KMS-11 (cell line): ENCODE results near the gene USP8.

ENCODE experiments used
- H2AFZ ChIP-seq: fragments of 200-600 bp; sonication (generic); 2 replicates; pipeline ENCODE4 v1.6.1; 2016; ENCODE audit warnings: antibody characterized with exemption, mixed run types, low read depth
- H3K27ac ChIP-seq: fragments of 200-600 bp; sonication (generic); 2 replicates; pipeline ENCODE4 v1.6.1; 2016; ENCODE audit warnings: mild to moderate bottlenecking, mixed run types
- H3K27me3 ChIP-seq: fragments of 200-600 bp; sonication (generic); 2 replicates; pipeline ENCODE4 v1.6.1; 2017; ENCODE audit warnings: mild to moderate bottlenecking, low read depth, mixed run types, moderate library complexity; ENCODE audit not compliant: insufficient read depth
- H3K36me3 ChIP-seq: fragments of 200-600 bp; sonication (generic); 2 replicates; pipeline ENCODE4 v1.6.1; 2017; ENCODE audit warnings: mild to moderate bottlenecking, mixed run types; ENCODE audit not compliant: insufficient read depth
- H3K4me1 ChIP-seq: fragments of 200-600 bp; sonication (generic); 2 replicates; pipeline ENCODE4 v1.6.1; 2016; ENCODE audit warnings: mild to moderate bottlenecking, low read depth, mixed run types; ENCODE audit not compliant: poor library complexity, severe bottlenecking
- H3K4me2 ChIP-seq: fragments of 200-600 bp; sonication (generic); 2 replicates; pipeline ENCODE4 v1.7.0; 2016; ENCODE audit warnings: mild to moderate bottlenecking, mixed run types
- H3K4me3 ChIP-seq: fragments of 200-600 bp; sonication (generic); IDR thresholded peaks from 2 replicates; pipeline ENCODE4 v1.6.1; 2017; ENCODE audit warnings: low read depth, low read length, mixed read lengths; ENCODE audit not compliant: insufficient read depth
- H3K79me2 ChIP-seq: fragments of 200-600 bp; sonication (generic); 2 replicates; pipeline ENCODE4 v1.6.1; 2016; ENCODE audit warnings: low read depth, mixed run types; ENCODE audit not compliant: insufficient read depth
- H3K9ac ChIP-seq: fragments of 200-600 bp; sonication (generic); 2 replicates; pipeline ENCODE4 v1.6.1; 2016; ENCODE audit warnings: mild to moderate bottlenecking, mixed run types
- H4K20me1 ChIP-seq: fragments of 200-600 bp; sonication (generic); 2 replicates; pipeline ENCODE4 v1.6.1; 2016; ENCODE audit warnings: mild to moderate bottlenecking, mixed run types; ENCODE audit not compliant: insufficient read depth
- TF ChIP-seq, protein P1 (sequence below): fragments of 200-600 bp; sonication (generic); conservative IDR thresholded peaks from 2 replicates; pipeline ENCODE4 v1.6.1; 2017; ENCODE audit warnings: low read depth, mild to moderate bottlenecking, antibody characterized with exemption, low read length, moderate library complexity, mixed read lengths

The USP8 gene

DNA sequence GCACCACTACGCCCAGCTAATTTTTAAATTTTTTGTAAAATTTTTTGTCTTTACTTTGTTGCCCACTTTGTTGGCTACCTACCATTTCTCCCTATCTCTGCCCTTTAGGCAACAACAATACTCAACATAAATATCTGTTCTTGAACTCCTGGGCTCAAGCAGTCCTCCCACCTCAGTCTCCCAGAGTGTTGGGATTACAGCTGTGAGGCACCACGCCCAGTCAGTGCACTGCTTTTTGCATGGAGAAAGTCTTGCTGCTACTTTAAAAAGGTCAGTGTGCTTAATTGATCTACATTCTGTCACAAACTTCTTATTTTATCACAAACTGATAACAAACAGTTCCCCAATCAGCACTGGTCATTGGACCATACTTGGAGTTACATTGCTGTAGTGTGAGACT is 8.0 kb downstream of the USP8 start:
- Histone ChIP-seq H3K4me1 (peaks cover 2% of the 10 kb centered on the region), H3K4me3 (no peak overlapping the region), H4K20me1 (no peaks in the 10 kb centered on the region; the same call in none of the 2 replicates), H2AFZ (no peak overlapping the region), H3K27ac (no peak overlapping the region), H3K79me2 (peaks cover 75% of the 10 kb centered on the region), H3K9ac (no peak overlapping the region), H3K4me2 (no peak overlapping the region), H3K27me3 (no peaks in the 10 kb centered on the region), H3K36me3 (no peaks in the 10 kb centered on the region)
- TF ChIP-seq, protein P1, sequence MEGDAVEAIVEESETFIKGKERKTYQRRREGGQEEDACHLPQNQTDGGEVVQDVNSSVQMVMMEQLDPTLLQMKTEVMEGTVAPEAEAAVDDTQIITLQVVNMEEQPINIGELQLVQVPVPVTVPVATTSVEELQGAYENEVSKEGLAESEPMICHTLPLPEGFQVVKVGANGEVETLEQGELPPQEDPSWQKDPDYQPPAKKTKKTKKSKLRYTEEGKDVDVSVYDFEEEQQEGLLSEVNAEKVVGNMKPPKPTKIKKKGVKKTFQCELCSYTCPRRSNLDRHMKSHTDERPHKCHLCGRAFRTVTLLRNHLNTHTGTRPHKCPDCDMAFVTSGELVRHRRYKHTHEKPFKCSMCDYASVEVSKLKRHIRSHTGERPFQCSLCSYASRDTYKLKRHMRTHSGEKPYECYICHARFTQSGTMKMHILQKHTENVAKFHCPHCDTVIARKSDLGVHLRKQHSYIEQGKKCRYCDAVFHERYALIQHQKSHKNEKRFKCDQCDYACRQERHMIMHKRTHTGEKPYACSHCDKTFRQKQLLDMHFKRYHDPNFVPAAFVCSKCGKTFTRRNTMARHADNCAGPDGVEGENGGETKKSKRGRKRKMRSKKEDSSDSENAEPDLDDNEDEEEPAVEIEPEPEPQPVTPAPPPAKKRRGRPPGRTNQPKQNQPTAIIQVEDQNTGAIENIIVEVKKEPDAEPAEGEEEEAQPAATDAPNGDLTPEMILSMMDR, result no peak

DNA sequence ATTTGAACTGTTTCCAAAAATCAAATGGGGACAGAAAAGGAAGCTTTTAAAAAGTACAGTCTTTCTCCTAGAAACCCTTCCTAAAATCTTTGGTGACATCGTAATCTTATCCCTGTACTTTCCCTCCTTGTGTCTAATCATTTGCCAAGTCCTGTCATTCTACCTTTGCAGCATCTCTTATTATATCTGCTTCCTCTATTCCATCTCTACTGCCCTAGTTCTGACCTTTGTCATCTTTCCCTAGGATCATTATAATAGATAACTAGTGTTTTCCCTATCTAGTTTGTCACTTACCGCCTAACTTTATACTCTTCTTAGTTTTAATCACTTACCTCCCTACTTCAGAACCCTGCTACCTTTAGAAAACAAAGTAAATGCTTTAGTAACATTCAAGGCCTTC is 11.6 kb downstream of the USP8 start:
- Histone ChIP-seq H3K4me3 (no peak overlapping the region), H3K9ac (no peak overlapping the region), H3K4me2 (no peak overlapping the region), H3K79me2 (peaks cover 63% of the 10 kb centered on the region), H3K27ac (no peak overlapping the region), H3K4me1 (no peaks in the 10 kb centered on the region), H3K36me3 (no peaks in the 10 kb centered on the region; the same call in 1 of the 2 replicates), H2AFZ (no peak overlapping the region), H4K20me1 (no peaks in the 10 kb centered on the region; the same call in none of the 2 replicates), H3K27me3 (no peaks in the 10 kb centered on the region)
- TF ChIP-seq, protein P1, result no peak

DNA sequence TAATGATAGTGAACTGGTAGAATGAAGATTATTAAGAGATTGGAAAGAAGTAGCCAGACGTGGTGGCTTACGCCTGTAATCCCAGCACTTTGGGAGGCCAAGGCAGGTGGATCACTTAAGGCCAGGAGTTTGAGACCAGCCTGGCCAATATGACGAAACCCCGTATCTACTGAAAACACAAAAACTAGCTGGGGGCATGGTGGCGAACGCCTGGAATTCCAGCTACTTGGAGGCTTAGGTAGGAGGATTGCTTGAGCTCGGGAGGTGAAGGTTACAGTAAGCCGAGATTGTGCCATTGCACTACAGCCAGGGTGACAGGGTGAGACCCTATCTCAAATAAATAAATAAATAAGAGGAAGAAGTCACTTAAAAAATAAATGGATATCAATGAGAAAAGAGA is 14.0 kb downstream of the USP8 start:
- Histone ChIP-seq H3K4me1 (no peaks in the 10 kb centered on the region), H3K27me3 (no peaks in the 10 kb centered on the region), H3K4me3 (no peak overlapping the region), H4K20me1 (no peaks in the 10 kb centered on the region; the same call in none of the 2 replicates), H3K9ac (no peak overlapping the region), H3K36me3 (no peaks in the 10 kb centered on the region; the same call in 1 of the 2 replicates), H3K79me2 (peaks cover 40% of the 10 kb centered on the region), H3K27ac (no peak overlapping the region), H2AFZ (no peak overlapping the region), H3K4me2 (no peak overlapping the region)
- TF ChIP-seq, protein P1, result no peak

DNA sequence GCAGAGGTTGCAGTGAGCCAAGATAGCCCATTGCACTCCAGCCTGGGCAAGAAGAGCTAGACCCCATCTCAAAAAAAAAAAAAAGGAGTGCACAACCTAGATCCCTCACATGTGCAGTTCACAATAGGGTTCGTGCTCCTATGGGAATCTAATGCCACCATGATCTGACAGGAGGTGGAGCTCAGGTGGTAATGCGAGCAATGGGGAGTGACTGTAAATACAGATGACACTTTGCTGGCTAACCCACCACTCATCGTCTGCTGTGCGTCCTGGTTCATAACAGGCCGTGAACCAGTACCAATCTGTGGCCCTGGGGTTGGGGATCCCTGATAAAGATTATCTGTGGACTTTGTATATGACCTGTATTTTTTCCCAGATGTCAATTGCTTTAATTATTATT is 16.7 kb downstream of the USP8 start:
- Histone ChIP-seq H3K36me3 (no peaks in the 10 kb centered on the region; the same call in 1 of the 2 replicates), H3K79me2 (peaks cover 23% of the 10 kb centered on the region), H2AFZ (no peak overlapping the region), H4K20me1 (no peaks in the 10 kb centered on the region; the same call in none of the 2 replicates), H3K27ac (no peak overlapping the region), H3K4me3 (no peak overlapping the region), H3K4me1 (no peaks in the 10 kb centered on the region), H3K9ac (no peak overlapping the region), H3K27me3 (no peaks in the 10 kb centered on the region), H3K4me2 (no peak overlapping the region)
- TF ChIP-seq, protein P1, result no peak
